SK-N-SH treated with all-trans-retinoic acid at 6 μM for 48 hours (cell line): ENCODE data around the gene MMP24.

Source experiments
- ATAC-seq: fragments of 200-7000 bp; cut with Tn5 transposase; 3 replicates; pipeline ENCODE4 v1.9.1; 2020; ENCODE audit warnings: mild to moderate bottlenecking, moderate library complexity
- ARNTL ChIP-seq: fragments of 450-650 bp; formaldehyde crosslinking; IDR thresholded peaks from 2 replicates; pipeline ENCODE4 v1.5.0; 2020; ENCODE audit warnings: low read depth, mild to moderate bottlenecking, moderate library complexity, borderline replicate concordance
- BACH2 ChIP-seq: fragments of 250-450 bp; sonication (Bioruptor Pico); IDR thresholded peaks from 2 replicates; pipeline ENCODE4 v1.9.0; 2021; ENCODE audit warnings: mild to moderate bottlenecking, borderline replicate concordance
- CREB5 ChIP-seq: fragments of 250-450 bp; sonication (Bioruptor Pico); IDR thresholded peaks from 2 replicates; pipeline ENCODE4 v1.5.1; 2020; ENCODE audit warnings: low read depth, mild to moderate bottlenecking, moderate library complexity
- CSDC2 ChIP-seq: fragments of 250-450 bp; sonication (Bioruptor Pico); IDR thresholded peaks from 2 replicates; pipeline ENCODE4 v1.5.0; 2020; ENCODE audit warnings: mild to moderate bottlenecking, moderate library complexity
- CSRNP3 ChIP-seq: fragments of 250-450 bp; sonication (Bioruptor Pico); IDR thresholded peaks from 2 replicates; pipeline ENCODE4 v1.5.1; 2021; ENCODE audit warnings: mild to moderate bottlenecking, moderate library complexity
- ISL1 ChIP-seq: fragments of 250-450 bp; sonication (Bioruptor Pico); IDR thresholded peaks from 2 replicates; pipeline ENCODE4 v2.1.2; 2022; ENCODE audit warnings: mild to moderate bottlenecking, moderate library complexity
- POU6F1 ChIP-seq: fragments of 250-450 bp; sonication (Bioruptor Pico); IDR thresholded peaks from 2 replicates; pipeline ENCODE4 v1.8.0; 2021; ENCODE audit warnings: low read depth, mild to moderate bottlenecking, moderate library complexity, borderline replicate concordance
- PPARA ChIP-seq: fragments of 250-450 bp; sonication (Bioruptor Pico); IDR thresholded peaks from 2 replicates; pipeline ENCODE4 v1.5.0; 2020; ENCODE audit warnings: mild to moderate bottlenecking, borderline replicate concordance
- RARB ChIP-seq: fragments of 250-450 bp; sonication (Bioruptor Pico); IDR thresholded peaks from 2 replicates; pipeline ENCODE4 v1.8.0; 2021; ENCODE audit warnings: mild to moderate bottlenecking, moderate library complexity
- SNAI2 ChIP-seq: fragments of 250-450 bp; sonication (Bioruptor Pico); IDR thresholded peaks from 2 replicates; pipeline ENCODE4 v1.5.0; 2020; ENCODE audit warnings: mild to moderate bottlenecking, moderate library complexity
- TCF4 ChIP-seq: fragments of 250-450 bp; sonication (Bioruptor Pico); IDR thresholded peaks from 2 replicates; pipeline ENCODE4 v1.8.0; 2021; ENCODE audit warnings: mild to moderate bottlenecking, moderate library complexity, borderline replicate concordance
- TOX ChIP-seq: fragments of 250-450 bp; sonication (Bioruptor Pico); IDR thresholded peaks from 2 replicates; pipeline ENCODE4 v1.8.0; 2021; ENCODE audit warnings: mild to moderate bottlenecking, moderate library complexity, borderline replicate concordance
- TSHZ2 ChIP-seq: fragments of 250-450 bp; sonication (Bioruptor Pico); IDR thresholded peaks from 2 replicates; pipeline ENCODE4 v1.5.0; 2020; ENCODE audit warnings: mild to moderate bottlenecking, moderate library complexity
- ZC3H10 ChIP-seq: fragments of 250-450 bp; sonication (Bioruptor Pico); IDR thresholded peaks from 2 replicates; pipeline ENCODE4 v1.5.1; 2021; ENCODE audit warnings: mild to moderate bottlenecking, moderate library complexity
- ZFP3 ChIP-seq: fragments of 250-450 bp; sonication (Bioruptor Pico); IDR thresholded peaks from 2 replicates; pipeline ENCODE4 v1.5.0; 2020; ENCODE audit warnings: mild to moderate bottlenecking, moderate library complexity
- ZNF565 ChIP-seq: fragments of 450-650 bp; formaldehyde crosslinking; conservative IDR thresholded peaks from 2 replicates; pipeline ENCODE4 v1.5.0; 2020; ENCODE audit warnings: low read depth, mild to moderate bottlenecking, moderate library complexity
- ZNF70 ChIP-seq: fragments of 450-650 bp; formaldehyde crosslinking; IDR thresholded peaks from 2 replicates; pipeline ENCODE4 v1.5.0; 2020; ENCODE audit warnings: mild to moderate bottlenecking, moderate library complexity
- ZNF8 ChIP-seq: fragments of 450-650 bp; formaldehyde crosslinking; IDR thresholded peaks from 2 replicates; pipeline ENCODE4 v1.5.0; 2020; ENCODE audit warnings: mild to moderate bottlenecking, moderate library complexity

The MMP24 gene

GRCh38 chr20:35226126-35226883 is at the start of gene MMP24:
Gene MMP24 (plus strand): TSS chr20:35226690. CDS start chr20:35226739, 49 bp downstream.
- no peak; the same call in none of the 3 replicates for ATAC-seq
- TF ChIP-seq TOX (CRISPR knock-in tag) (no peak), PPARA (CRISPR knock-in tag) (no peak), ZNF565 (CRISPR knock-in tag) (no peak)

- no peak for ATAC-seq
- TF ChIP-seq CSRNP3 (CRISPR knock-in tag) (no peak), POU6F1 (CRISPR knock-in tag) (no peak), ZNF8 (no peak)
- TF ChIP-seq, all 23 proteins: peak for 0
These were observed 46.9 kb upstream of the MMP24 start for GRCh38 chr20:35179292-35180212.

- TF ChIP-seq CSDC2, result no peak
- no peak for TF ChIP-seq SNAI2 (CRISPR knock-in tag)
- TF ChIP-seq ZNF70 (CRISPR knock-in tag), result no peak
- no peak for TF ChIP-seq CSRNP3 (CRISPR knock-in tag)
- no peak for TF ChIP-seq ZC3H10 (CRISPR knock-in tag)
- no peak for TF ChIP-seq BACH2
- TF ChIP-seq RARB, result no peak
- no peak for TF ChIP-seq TSHZ2 (CRISPR knock-in tag)
- TF ChIP-seq ZFP3 (CRISPR knock-in tag), result no peak
- no peak for TF ChIP-seq ARNTL (CRISPR knock-in tag)
- TF ChIP-seq POU6F1 (CRISPR knock-in tag), result no peak
- TF ChIP-seq TCF4 (CRISPR knock-in tag), result no peak
- no peak for TF ChIP-seq TOX (CRISPR knock-in tag)
- no peak for TF ChIP-seq CREB5
- no peak for TF ChIP-seq PPARA (CRISPR knock-in tag)
- no peak for TF ChIP-seq ISL1 (CRISPR knock-in tag)
- TF ChIP-seq ZNF565 (CRISPR knock-in tag), result no peak
These were observed 46.2 kb upstream of the MMP24 start for GRCh38 chr20:35180266-35180665.

More at GRCh38 chr20:35180266-35180665, 46.2 kb upstream of the MMP24 start:
- no peak for ATAC-seq
